ENCODE results near the gene SYNPO. TPM values are rescaled to one million over a fixed set of nuclear protein-coding genes. Genes with fewer than 3 reads are reported as not detected.

SYNPO gene, protein sequence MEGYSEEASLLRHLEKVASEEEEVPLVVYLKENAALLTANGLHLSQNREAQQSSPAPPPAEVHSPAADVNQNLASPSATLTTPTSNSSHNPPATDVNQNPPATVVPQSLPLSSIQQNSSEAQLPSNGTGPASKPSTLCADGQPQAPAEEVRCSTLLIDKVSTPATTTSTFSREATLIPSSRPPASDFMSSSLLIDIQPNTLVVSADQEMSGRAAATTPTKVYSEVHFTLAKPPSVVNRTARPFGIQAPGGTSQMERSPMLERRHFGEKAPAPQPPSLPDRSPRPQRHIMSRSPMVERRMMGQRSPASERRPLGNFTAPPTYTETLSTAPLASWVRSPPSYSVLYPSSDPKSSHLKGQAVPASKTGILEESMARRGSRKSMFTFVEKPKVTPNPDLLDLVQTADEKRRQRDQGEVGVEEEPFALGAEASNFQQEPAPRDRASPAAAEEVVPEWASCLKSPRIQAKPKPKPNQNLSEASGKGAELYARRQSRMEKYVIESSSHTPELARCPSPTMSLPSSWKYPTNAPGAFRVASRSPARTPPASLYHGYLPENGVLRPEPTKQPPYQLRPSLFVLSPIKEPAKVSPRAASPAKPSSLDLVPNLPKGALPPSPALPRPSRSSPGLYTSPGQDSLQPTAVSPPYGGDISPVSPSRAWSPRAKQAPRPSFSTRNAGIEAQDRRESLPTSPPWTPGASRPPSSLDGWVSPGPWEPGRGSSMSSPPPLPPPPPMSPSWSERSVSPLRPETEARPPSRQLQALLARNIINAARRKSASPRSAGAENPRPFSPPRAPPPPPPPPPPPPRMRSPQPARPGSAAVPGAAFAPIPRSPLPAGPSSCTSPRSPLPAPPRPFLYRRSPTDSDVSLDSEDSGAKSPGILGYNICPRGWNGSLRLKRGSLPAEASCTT
- total RNA-seq (ENCODE audit: insufficient read depth, low replicate concordance), result 22.6 TPM

DNA sequence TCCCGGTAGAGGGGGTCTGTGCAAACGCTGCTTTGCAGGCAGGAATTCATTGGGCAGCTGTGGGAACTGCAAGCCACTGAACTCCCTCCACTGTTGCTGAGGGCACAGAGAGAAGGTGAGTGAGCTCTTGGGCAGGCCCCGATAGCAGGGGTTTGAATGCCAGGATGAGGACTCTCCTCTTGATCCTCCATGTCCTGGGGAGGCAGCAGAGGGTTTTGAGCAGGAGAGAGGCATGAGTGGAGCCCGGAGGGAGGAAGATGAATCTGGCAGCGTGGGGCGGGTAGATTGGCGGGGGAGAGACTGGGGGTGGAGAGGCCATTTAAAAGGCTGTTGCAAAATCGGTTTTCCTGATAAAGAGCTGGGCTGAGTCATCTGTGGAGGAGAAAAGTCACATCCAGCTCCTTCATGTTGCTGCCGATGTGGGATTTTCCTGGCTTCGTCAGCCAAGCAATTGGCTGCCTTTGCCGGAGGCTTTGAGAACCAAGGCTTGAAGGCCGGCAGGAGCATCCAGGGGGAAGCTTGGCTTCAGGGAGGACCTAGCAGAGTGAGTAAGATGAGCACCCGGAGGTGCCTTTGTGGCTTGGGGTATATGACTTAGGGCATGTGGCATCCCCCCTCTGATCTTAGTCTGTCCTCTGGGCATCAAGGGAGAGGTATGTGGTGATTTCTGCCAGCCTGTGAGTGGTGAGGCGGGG lies at the start of gene SYNPO:
Gene SYNPO (plus strand): TSS at position 350 of the 695 bp plus-strand sequence. CDS start 7,616 bp downstream, outside the sequence.
- peak; percentile 97 for DNase-seq (ENCODE audit: low spot score)

DNA sequence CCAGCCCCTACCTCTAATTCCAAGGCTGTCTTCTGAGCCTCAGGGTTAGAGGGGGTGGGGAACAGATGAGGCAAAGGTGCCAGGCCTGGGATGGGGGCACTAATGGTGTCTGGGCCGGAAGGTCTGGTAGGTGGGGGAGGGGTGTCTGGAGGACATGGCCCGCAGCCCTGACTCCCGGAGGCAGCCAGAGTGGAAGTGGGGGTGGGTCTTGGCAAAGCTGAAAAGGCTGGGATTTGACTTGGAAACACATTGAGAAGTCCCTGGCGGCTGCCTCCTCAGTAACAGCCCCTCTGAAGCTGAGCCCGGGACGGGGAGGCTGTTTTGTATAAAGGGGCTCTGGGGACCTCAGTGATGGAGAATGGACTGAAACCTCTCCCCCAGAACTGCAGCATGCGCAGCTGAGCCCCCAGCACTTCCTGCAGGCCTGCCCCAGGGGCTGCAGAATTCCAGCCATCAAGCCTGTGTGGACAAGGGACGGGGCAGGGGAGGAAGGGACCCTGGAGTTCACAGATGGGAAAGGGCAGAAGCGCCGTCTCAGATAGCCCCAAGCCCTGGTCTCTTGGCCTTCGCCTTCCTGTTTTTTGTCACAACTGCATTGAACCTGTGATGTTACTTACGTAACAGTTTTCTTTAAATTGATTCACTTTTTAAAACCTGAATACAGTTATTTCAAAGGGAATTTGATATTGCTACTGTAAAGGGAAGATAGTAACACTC lies 49.3 kb upstream of the SYNPO start:
- DNase-seq (ENCODE audit: low spot score), result peak; percentile 89

DNA sequence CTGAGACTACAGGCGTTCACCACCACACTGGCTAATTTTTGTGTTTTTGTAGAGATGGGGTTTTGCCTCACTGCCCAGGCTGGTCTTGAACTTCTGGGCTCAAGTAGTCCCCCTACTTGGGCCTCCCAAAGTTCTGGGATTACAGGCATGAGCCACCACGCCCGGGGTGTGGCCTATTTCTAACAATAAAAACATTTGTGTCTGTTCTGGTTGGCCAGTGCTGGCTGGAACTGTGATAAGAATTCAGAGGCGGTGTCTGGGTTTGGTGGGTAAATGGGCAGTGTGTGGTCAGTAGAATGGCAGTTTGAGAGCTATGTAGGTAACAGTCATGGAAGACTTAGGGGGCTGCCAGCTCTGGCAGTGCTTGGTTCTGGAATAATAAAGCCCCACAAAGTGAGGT lies 46.9 kb upstream of the SYNPO start:
- DNase-seq (ENCODE audit: low spot score), result peak; percentile 66

DNA sequence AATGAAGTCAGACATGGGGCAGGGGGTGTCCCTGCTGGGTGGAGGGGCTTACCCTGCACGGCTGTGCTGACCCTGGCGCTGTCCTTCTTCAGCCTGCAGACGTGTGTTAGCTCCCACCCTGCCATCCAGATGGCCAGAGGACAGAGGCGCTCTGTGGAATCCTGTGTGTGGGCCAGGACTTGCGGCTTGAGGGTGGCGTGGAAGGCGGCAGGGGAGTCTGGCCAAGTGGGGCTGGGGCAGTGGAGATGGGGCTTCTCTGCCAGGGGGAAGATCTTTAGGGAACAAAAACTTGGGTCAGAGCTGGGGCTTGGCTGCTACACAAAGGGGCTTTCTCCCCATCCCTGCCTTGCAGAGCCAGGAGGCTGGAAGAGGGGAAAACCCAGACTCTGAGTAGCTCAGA lies 46.5 kb upstream of the SYNPO start:
- DNase-seq (ENCODE audit: low spot score), result peak; percentile 55

DNA sequence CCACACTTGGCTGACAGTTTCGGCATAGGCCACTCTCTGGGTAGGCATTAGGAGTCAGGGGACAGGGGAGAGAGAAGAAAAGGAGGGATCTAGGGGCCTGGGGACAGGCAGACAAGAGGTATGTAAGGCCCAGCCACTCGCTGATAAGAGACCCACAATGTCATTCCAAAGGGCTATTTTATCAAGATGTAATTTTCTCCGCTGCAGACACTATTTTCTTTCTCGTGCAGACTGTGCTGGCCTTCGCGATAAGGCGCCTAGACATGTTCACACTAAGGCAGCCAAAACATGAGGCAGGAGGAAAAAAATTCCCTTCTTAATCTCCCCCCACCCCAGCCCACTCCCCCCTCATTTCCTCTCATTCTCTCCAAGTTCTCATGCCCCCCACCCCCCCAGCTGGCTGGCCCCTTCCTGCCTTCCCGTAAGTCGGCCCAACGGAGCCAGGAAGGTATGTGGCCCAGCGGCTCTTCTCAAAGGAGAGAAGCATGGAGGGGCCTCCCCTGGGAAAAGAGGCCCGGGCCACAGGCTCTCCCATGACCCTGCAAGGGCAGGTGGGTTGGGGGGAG lies 44.9 kb upstream of the SYNPO start:
- DNase-seq (ENCODE audit: low spot score), result peak; percentile 83

DNA sequence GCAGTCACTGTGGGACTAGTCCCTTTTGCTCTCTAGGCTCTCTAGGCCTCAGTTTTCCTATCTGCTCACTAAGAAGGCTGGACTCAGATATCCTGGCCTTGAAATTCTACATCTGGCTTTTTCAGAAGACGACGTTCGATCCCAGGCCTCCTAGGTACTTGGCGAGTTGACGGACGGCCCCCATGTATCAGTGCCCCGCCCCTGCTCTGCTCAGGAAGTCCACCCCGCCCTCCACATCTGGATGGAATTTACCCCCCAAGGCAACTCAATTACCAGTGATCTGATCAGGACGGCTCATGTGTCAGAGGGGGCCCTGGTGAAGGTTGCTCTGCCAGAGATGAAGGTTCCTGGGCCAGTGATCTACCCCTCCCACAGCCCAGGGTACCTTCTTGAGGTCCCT lies 44.1 kb upstream of the SYNPO start:
- no peak for DNase-seq (ENCODE audit: low spot score)

DNA sequence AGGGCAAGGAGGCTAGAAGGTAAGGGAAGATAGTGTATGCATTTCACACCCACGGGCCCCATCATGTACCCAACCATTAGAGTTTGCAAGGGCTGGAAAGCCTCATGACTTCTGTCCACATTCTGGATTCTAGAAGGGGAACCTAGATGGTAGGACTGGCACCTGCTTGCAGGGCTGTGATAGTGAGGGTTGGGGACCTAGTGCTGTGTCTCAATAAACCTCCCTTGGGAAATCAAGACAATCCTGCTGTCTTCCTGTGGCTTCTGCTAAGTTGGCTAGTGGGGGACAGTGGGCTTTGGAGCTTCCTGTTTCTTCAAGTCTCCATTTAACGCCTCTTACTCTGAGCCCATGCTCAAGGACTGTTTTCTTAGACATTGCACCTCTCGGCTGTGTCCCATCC lies 43.6 kb upstream of the SYNPO start:
- no peak for DNase-seq (ENCODE audit: low spot score)

DNA sequence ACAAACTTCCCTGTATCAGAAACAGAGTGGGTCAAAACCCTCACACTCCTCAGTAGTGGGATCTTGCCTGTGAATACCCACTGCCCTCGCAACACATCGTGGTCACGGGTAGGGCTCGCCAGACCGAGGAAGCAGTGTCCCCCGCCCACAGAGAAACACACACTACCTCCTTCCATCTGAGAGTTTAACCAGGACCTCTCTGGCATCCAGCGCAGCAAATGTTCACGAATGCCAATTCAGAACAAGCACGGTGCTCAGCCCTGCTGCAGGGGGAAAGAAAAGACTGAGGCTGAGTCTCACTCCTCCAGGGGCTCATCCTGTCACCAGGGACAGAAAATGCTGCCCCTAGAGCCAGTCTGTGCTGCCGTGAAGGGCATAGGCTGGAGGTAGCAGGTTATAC lies 42.5 kb upstream of the SYNPO start:
- DNase-seq (ENCODE audit: low spot score), result no peak

DNA sequence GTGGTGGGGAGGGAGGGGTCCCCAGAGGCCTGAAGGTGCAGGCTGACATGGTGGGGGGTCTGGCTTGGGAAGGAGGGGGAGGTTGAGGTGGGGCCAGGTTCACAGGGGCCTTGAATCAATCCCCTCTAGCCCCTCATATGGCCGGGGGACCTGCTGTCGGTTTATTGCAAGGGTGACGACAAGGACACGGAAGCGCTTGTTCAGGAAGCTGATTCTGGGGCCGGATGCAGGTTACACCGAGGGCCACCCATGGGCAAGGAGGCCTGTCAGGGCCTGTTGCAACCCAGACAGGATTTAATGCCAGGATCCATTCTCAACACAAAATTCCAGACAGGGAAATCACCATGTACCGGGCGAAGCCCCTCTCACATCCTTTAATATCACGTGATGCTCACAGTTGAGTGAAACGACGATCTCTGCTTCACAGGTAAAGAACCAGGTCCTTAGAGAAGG lies 41.6 kb upstream of the SYNPO start:
- DNase-seq (ENCODE audit: low spot score), result no peak

DNA sequence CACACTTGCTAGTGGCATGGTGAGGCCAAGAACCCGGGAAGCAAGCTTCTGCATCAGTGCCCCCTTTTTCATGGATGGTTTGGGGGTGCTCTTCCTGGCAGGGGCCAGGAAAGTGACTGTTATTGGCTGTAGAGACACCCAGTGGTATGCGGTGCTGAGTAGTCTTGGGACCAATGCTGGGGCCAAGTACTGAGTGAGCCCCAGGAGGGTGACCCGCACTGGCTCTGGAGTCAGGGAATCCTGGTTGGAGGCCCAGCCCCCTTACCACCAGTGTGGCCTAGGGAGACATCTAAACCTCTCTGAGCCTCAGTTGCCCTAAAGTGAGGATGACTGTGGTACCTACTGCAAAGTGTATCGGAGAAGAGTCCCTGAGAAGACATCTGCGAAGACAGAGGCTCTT lies 41.2 kb upstream of the SYNPO start:
- DNase-seq (ENCODE audit: low spot score), result no peak

DNA sequence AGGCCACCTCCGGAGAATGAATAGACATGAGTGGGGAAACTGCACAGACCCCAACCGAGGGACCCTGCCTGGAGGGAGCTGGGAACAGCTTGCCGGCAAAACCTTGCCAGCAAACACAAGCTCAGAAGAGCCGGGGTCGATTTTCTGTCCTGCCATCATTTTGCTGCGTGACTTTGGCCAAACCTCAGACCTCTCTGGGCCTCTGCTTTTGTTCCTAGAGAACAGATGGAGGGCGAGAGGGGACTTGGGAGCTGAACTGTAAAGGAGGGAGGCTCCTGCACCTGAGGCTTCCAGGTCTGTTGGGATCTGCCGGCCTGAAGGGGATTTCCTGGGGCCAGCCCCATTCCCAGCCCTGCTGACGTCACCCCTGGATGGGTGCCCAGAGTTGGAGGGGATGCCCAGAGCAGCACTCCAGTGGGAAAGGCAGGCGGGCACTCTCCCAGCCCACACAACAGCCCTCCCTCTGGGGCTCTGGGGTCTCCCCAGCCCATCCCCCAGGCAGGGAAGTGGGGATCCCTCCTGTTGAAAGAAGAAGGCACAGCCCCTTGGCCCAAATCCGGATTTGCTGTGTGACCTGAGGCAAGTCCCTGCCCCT lies 40.4 kb upstream of the SYNPO start:
- peak; percentile 88 for DNase-seq (ENCODE audit: low spot score)

DNA sequence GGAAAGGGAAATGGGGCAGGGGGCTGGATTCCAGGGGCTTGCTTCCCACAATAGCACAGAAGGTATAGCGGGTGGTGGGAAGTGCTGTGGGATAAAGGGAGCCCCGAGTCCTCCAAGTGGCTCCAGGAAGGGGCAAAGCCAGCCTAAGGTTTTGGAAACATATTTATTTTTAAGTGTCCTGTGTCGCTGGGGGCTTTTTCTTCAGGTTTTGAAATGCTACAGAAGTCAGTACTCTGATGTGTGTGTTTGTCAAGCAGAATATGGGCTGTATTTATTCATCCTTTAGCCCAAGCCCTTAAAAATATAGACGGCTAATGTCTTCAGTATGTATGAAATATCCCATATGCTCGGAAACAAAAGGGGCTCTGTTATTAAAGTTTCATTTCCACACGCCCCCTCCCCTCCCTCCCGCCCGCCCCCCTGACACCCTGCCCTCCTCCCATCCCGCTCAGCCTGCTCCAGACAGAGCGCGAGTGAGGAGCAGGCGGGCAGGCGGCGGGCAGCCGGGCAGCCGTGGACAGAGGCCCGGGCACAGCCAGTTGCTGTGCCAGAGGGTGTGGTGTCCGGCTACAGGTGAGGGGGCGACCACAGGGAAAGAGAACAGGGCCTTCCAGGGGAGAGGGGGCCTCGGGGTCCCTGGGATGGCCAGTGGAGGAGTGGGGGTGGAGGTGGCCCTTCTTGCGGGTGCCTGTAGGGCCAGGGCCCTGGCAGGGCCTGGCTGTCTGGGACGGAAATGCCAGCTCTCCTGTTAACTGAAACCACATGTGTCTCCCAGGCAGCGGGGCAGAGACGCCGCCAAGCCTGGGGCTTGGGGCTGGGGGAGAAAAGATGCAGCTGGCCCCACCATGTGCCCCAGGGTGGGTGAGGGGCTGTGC lies 39.6 kb upstream of the SYNPO start:
- DNase-seq (ENCODE audit: low spot score), result no peak

DNA sequence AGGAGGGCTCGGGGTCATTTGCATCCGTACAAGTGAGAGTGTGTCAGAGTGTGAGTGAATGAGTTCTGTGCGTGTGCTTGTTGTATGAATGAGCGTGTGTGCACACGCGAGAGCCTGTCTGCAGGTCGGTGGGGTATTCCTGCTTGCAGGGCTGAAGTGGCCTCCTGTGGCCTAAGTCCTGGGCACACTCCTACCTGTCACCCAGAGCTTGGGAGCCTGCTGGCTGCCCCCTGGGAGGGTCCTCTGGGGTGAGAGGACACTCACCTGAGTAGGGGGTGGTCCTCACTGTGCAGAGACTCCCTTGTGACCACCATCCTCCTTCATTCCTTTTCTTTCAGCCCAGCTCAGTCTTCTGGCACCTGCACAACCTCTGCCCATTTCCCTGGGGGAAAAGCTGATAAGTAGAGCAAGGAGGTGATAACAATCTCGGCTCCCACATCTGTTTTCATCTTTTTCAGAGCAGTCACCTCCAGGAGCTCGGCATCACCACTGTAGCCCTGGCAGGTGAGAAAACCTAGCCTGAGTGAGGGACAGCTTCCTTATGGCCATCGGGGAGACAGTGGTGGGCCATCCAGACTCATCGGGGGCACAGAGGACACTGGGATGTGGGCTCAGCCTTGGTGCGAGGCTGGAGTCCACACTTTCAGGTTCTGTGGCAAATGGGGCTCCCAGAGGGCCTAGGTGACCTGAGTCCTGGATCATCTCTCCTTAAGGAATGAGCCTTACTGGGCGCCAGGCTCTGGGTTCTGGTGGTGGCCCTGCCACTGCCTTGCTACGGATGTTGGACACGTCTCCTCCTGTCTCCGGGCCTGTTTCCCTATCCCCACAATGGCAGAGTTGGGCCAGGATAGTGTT lies 38.7 kb upstream of the SYNPO start:
- no peak for DNase-seq (ENCODE audit: low spot score)

DNA sequence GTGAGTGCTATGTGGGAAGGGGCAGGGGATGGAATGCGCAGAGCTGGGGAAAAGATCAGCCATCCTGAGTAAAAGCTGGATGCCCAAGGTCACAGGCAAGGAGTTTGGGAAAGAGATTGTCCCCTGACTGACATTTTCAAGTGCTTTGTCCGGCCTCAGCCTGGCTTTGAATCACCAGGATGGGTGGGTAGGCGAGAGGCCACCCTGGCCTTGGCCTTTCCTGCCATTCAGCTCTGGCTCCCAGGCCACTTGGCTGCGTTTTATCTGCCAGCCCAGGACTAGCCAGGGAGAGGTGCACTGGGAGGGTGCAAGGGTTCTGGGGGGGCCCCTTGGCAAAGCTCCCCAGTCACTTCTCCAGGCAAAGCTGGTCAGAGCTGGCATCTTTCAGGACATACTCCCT lies 37.4 kb upstream of the SYNPO start:
- DNase-seq (ENCODE audit: low spot score), result no peak

DNA sequence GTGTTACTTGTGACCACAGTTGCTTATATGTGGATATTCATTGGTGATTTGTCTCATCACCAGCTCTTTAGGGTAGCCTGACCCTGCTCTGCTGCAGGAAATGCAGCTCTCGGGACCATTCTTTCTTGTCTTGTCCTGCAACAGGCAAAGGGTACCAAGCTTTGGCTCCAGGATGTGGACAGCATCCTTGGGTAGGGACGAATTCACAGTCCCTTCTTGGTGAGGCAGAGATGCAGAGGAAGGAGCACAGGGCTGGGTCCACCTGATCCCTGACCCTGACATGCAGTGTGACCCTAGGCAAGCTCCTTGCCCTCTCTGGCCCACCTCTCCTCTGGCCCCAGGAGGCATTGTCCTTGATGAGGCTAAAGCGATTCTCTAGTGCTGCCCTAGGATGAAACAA lies 37.0 kb upstream of the SYNPO start:
- DNase-seq (ENCODE audit: low spot score), result no peak

DNA sequence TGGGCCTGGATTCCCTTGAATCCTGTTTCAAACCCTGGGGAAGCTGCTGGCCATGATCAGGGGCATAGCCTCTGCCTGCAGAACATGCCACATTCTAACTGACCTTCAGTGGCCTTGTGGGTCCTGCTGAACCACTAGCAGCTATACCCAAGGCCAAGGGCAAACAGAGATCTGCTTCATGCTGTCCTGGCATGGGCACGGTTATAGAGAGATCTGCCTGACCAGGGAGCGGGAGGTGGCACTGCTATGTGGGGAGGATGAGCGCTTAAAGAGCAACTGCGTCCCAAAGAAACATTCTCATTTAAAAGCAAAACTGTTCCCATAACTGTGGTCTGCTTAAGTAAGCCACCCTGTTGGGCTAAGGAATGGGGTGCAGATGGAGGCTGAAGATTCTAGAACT lies 36.5 kb upstream of the SYNPO start:
- DNase-seq (ENCODE audit: low spot score), result no peak

DNA sequence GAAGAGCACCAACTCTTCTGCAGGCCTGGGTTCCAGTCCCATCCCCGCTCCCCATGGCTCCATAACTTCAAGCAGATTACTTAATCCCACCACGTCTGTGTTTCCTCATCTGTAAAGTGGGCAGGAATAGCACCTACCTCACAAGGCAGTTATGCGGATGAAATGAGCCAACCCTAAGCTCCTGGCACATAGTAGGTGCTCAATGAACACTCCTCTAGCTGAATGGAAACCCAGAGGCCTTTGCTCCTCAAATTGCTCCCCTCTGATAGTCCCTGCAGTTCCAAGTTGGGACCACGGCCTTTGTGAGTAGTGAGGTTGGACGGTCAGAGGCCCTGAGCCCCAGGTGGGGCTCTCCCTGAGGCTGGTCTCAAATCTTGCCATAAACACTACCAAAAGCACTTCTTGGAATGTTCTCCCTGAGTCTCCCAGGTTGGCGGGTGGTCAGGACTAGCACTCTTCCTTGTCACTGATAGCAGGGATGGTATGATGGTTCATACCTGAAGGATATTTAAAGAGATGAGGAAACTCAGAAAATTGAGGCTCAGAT lies 35.5 kb upstream of the SYNPO start:
- no peak for DNase-seq (ENCODE audit: low spot score)

DNA sequence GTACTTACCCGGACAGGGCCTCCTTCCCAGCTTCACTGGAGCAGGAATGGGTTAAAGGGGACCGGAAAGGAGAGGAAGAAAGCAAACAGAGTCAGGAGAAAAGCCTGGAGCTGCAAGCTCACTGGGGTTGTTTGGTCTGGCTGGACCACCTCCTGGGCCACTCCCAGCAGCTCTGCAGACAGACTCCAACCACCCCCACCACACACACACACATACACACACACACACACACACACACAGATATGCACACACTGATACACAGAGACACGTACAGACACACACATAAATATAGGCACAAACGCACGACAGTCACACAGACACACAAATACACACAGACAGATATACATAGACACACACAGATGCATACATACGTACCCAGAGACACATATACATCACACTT lies 34.9 kb upstream of the SYNPO start:
- peak; percentile 74 for DNase-seq (ENCODE audit: low spot score)
